HG03571 (cell line): ENCODE results near the gene ABCF2.

Source experiments
- ATAC-seq: cut with Tn5 transposase; IDR thresholded peaks from one replicate; pipeline ENCODE4 v1.9.1; 2021; ENCODE audit not compliant: unreplicated experiment

ABCF2 gene

DNA sequence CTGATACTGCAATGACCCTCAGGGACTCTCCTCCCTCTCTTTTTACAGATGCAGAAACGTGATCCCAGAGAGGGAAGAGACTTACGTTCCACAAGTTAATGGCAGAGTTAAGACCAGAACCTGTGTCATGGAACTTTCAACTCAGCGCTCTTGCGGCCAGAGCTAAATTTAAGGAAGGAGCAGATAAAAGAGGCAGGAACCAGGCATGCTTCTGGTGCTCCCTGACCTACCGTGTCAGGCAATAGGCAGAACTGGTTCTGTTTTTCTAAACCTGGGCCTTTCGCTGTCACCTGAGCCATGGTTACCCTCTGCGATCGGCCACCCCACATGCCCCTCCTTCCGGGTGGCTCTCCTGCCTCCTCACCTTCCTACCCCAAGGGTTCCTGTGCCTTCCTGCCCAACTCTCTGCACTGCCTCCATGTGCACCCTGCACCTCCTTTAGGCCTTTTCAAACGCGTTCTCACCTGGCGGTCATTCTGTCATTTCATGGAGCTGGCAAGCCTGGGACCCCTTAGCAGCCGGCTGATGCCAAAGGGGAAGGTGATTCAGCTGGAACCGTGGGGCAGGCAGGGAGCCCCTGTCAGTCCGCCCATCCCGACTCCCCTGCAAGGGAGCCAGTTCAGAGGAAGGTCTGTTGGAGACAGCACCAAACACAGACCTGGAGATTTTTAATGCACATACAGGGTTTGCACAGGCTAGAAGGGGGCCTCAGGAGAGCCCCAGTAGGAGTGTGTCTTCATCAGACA lies 51.8 kb downstream of the ABCF2 start:
- no peak for ATAC-seq

GRCh38 chr7:151174246-151175046 lies 52.6 kb downstream of the ABCF2 start:
- ATAC-seq = no peak

- no peak for ATAC-seq
Measured at GRCh38 chr7:151173386-151174245, 53.4 kb downstream of the ABCF2 start.

DNA sequence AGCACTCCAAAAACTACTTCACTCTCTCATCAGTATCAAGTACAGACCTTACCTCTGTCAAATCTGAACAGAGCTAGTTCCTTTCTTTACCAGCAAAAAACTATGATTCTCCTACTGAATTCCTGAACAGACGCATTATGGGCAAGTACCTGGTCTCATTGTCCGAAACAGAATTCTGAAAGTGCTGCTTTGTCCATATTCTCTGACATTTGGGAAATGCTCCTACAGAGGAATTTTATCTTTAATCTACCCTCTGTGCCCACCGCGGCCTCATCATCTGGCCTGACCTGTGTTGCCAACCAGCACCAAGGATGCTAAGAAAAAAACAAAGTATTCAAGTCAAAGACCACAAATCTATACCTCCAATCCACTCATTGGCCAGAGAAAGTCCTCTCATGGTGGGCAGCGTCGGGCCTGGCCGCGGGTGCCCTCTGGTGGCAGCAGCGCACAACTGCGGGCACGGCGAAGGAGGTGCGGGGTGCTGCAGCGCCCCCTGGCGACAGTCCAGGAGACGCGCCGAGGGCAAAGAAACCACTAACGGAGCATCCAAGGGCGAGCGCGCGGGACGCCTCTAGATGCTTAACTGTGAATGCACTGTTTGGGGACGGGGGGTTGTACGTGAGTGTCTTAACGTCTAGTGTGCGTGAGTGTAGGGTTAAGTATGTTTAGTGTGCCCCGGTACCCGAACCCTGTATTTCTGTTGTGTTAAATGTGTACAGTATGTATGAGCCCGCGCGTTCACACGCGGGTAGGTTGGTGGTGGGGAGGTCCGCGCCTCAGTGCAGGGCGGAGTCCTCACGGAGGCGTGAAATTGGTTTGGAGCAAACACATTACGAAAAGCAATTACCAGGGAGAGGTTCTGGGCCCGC lies 54.5 kb downstream of the ABCF2 start:
- ATAC-seq = no peak

DNA sequence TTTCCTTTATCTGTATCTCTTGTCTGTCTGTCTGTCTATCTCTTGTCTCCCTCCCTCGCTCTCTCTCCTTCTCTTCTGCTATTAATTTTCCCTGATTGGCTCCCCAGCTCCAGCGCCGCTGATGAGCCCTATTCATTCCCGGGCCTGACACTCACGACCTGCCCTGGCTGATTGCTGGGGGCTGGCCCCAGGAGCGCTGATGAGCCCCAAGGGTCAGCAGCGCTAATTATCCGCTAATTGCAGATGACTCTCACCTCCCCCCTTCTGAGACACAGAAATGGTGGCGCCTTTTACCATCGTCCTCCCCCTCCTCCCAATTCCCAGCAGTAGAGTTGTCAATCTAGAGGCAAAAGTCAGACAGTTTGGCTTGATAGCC lies 58.2 kb downstream of the ABCF2 start:
- ATAC-seq = no peak

GRCh38 chr7:151168003-151168786 lies 58.8 kb downstream of the ABCF2 start:
- ATAC-seq = no peak

GRCh38 chr7:151167197-151167961 lies 59.6 kb downstream of the ABCF2 start, which contains the start of gene GBX1:
GBX1 (minus strand) TSS chr7:151167694; CDS start chr7:151167548, 146 bp downstream.
- ATAC-seq = no peak

GRCh38 chr7:151166629-151167196 lies 60.3 kb downstream of the ABCF2 start:
- ATAC-seq = no peak
